Activated CD8-positive, alpha-beta memory T cell treated with anti-CD3 and anti-CD28 coated beads for 4 hours (primary cell): ENCODE measurements around the gene TBC1D16.

ENCODE experiments used
- DNase-seq, 2 donors: peaks; one replicate each; pipeline ENCODE4 v3.0.0-alpha.2; 2020; ENCODE audit warnings: low read depth in 2 of 2

TBC1D16 gene

GRCh38 chr17:79939755-79940458 lies 95.8 kb downstream of the TBC1D16 start:
- no peak for DNase-seq

GRCh38 chr17:79939094-79939435 lies 96.6 kb downstream of the TBC1D16 start:
- DNase-seq: no peak

- DNase-seq: no peak
Measured at GRCh38 chr17:79938336-79939093, 97.2 kb downstream of the TBC1D16 start.

GRCh38 chr17:79937391-79938335 lies 98.0 kb downstream of the TBC1D16 start:
- no peak for DNase-seq

- DNase-seq: no peak
Measured at GRCh38 chr17:79936641-79937381, 98.9 kb downstream of the TBC1D16 start.

GRCh38 chr17:79936050-79936449 lies 99.6 kb downstream of the TBC1D16 start:
- no peak for DNase-seq

- DNase-seq: no peak
Measured at GRCh38 chr17:79935197-79935885, 100.3 kb downstream of the TBC1D16 start.

GRCh38 chr17:79934653-79934970 lies 101.1 kb downstream of the TBC1D16 start:
- DNase-seq: no peak

GRCh38 chr17:79933863-79934652 lies 101.6 kb downstream of the TBC1D16 start:
- DNase-seq: no peak

GRCh38 chr17:79932451-79933306 lies 103.0 kb downstream of the TBC1D16 start:
- no peak for DNase-seq

- DNase-seq: no peak
Measured at GRCh38 chr17:79931817-79932309, 103.8 kb downstream of the TBC1D16 start.

GRCh38 chr17:79930877-79931816 lies 104.5 kb downstream of the TBC1D16 start:
- no peak for DNase-seq

- DNase-seq: no peak
Measured at GRCh38 chr17:79930062-79930876, 105.4 kb downstream of the TBC1D16 start.

- no peak for DNase-seq
Measured at GRCh38 chr17:79929257-79930061, 106.2 kb downstream of the TBC1D16 start.

GRCh38 chr17:79928502-79929256 lies 107.0 kb downstream of the TBC1D16 start:
- no peak for DNase-seq
